GM21529 (cell line): Measurements from ENCODE around the gene ZNF628.
A peak's percentile ranks its signal among the peaks of the same experiment; 100 is the strongest.

ENCODE experiments used
- ATAC-seq: cut with Tn5 transposase; IDR thresholded peaks from one replicate; pipeline ENCODE4 v1.9.1; 2021; ENCODE audit not compliant: unreplicated experiment

ZNF628 gene

GRCh38 chr19:55449469-55449868 is 26.9 kb upstream of the ZNF628 start:
- ATAC-seq, result no peak

GRCh38 chr19:55451163-55451964 is 25.1 kb upstream of the ZNF628 start:
- no peak for ATAC-seq

- no peak for ATAC-seq
Observed at GRCh38 chr19:55451965-55452748, 24.3 kb upstream of the ZNF628 start.

- ATAC-seq, result no peak
Observed at GRCh38 chr19:55452749-55453346, 23.6 kb upstream of the ZNF628 start.

GRCh38 chr19:55453511-55454260 is 22.7 kb upstream of the ZNF628 start:
- no peak for ATAC-seq

GRCh38 chr19:55454787-55455243 is 21.6 kb upstream of the ZNF628 start:
- no peak for ATAC-seq

- ATAC-seq, result no peak
Observed at GRCh38 chr19:55455576-55456235, 20.7 kb upstream of the ZNF628 start.

GRCh38 chr19:55456347-55456746 is 20.1 kb upstream of the ZNF628 start:
- no peak for ATAC-seq

- no peak for ATAC-seq
Observed at GRCh38 chr19:55457683-55458457, 18.5 kb upstream of the ZNF628 start.

- ATAC-seq, result no peak
Observed at GRCh38 chr19:55459551-55459949, 16.9 kb upstream of the ZNF628 start.

- no peak for ATAC-seq
Observed at GRCh38 chr19:55459950-55460657, 16.3 kb upstream of the ZNF628 start.

GRCh38 chr19:55460670-55461258 is 15.7 kb upstream of the ZNF628 start:
- ATAC-seq, result no peak

- ATAC-seq, result peak; percentile 89
Observed at GRCh38 chr19:55461259-55461973, 15.0 kb upstream of the ZNF628 start, which contains the start of gene ISOC2. Gene ISOC2, minus strand, starts transcription at chr19:55461642. Its CDS starts 5,156 bp downstream, at chr19:55456486.

- no peak for ATAC-seq
Observed at GRCh38 chr19:55461974-55462626, 14.3 kb upstream of the ZNF628 start.

GRCh38 chr19:55462722-55463121 is 13.7 kb upstream of the ZNF628 start:
- ATAC-seq, result no peak

GRCh38 chr19:55463583-55464031 is 12.8 kb upstream of the ZNF628 start:
- no peak for ATAC-seq

- ATAC-seq, result no peak
Observed at GRCh38 chr19:55464039-55464661, 12.3 kb upstream of the ZNF628 start.
